K562 (cell line): ENCODE data around the gene ERN1. TPM values are rescaled to one million over a fixed set of nuclear protein-coding genes. Genes with fewer than 3 reads are reported as not detected.
A peak's percentile ranks its signal among the peaks of the same experiment; 100 is the strongest.

Source experiments
- ATF7 ChIP-seq: fragments of 450-650 bp; IDR thresholded peaks from 2 replicates; pipeline ENCODE4 v1.7.1; 2014; ENCODE audit warnings: mild to moderate bottlenecking, moderate library complexity
- CBFA2T3 ChIP-seq: fragments of 450-650 bp; IDR thresholded peaks from 2 replicates; pipeline ENCODE4 v1.6.1; 2017
- DNMT1 ChIP-seq: fragments of 450-650 bp; IDR thresholded peaks from 2 replicates; pipeline ENCODE4 v1.6.1; 2016; ENCODE audit warnings: antibody characterized with exemption, mild to moderate bottlenecking
- EP400 ChIP-seq: fragments of 450-650 bp; IDR thresholded peaks from 2 replicates; pipeline ENCODE4 v1.6.1; 2017; ENCODE audit warnings: antibody characterized with exemption, mild to moderate bottlenecking, moderate library complexity
- ESRRB ChIP-seq: fragments of 250-450 bp; sonication (Bioruptor Pico); IDR thresholded peaks from 2 replicates; pipeline ENCODE4 v1.5.0; 2020; ENCODE audit warnings: mild to moderate bottlenecking, moderate library complexity, borderline replicate concordance
- ETS1 ChIP-seq: conservative IDR thresholded peaks from 2 replicates; pipeline ENCODE4 v1.6.1; 2011; ENCODE audit warnings: low read depth, mild to moderate bottlenecking, low read length; ENCODE audit not compliant: control insufficient read depth
- ETV5 ChIP-seq: sonication (generic); formaldehyde crosslinking; IDR thresholded peaks from 2 replicates; pipeline ENCODE4 v1.4.0; 2020; ENCODE audit warnings: low read depth, mild to moderate bottlenecking, missing genetic modification reagents
- GATAD2A ChIP-seq: fragments of 450-650 bp; IDR thresholded peaks from 2 replicates; pipeline ENCODE4 v1.6.1; 2017
- HDAC6 ChIP-seq: IDR thresholded peaks from 2 replicates; pipeline ENCODE4 v1.6.1; 2012; ENCODE audit warnings: low read depth, mild to moderate bottlenecking, control low read depth, inconsistent platforms, low read length, moderate library complexity
- HIVEP1 ChIP-seq: fragments of 250-450 bp; sonication (Bioruptor Pico); IDR thresholded peaks from 2 replicates; pipeline ENCODE4 v1.4.0; 2020; ENCODE audit warnings: mild to moderate bottlenecking
- HNRNPUL1 ChIP-seq: fragments of 200-400 bp; formaldehyde crosslinking; IDR thresholded peaks from 2 replicates; pipeline ENCODE4 v1.6.1; 2017; ENCODE audit warnings: low read length
- LEF1 ChIP-seq: fragments of 450-650 bp; IDR thresholded peaks from 2 replicates; pipeline ENCODE4 v1.6.1; 2016; ENCODE audit warnings: mild to moderate bottlenecking
- MBD1 ChIP-seq: fragments of 250-450 bp; sonication (Bioruptor Pico); IDR thresholded peaks from 2 replicates; pipeline ENCODE4 v1.8.0; 2022; ENCODE audit warnings: inconsistent platforms
- MTF1 ChIP-seq: fragments of 250-450 bp; sonication (Bioruptor Pico); IDR thresholded peaks from 2 replicates; pipeline ENCODE4 v1.9.0; 2021; ENCODE audit warnings: moderate library complexity, mild to moderate bottlenecking, inconsistent platforms, borderline replicate concordance
- MXD1 ChIP-seq: fragments of 250-450 bp; sonication (Bioruptor Pico); IDR thresholded peaks from 2 replicates; pipeline ENCODE4 v1.8.0; 2021; ENCODE audit warnings: borderline replicate concordance, mild to moderate bottlenecking, moderate library complexity; ENCODE audit not compliant: poor library complexity, severe bottlenecking
- NFIX ChIP-seq: fragments of 250-450 bp; sonication (Bioruptor Pico); IDR thresholded peaks from 2 replicates; pipeline ENCODE4 v1.4.0; 2020; ENCODE audit warnings: low read depth, mild to moderate bottlenecking, moderate library complexity
- NR1H2 ChIP-seq: sonication (generic); formaldehyde crosslinking; IDR thresholded peaks from 2 replicates; pipeline ENCODE4 v1.4.0; 2020; ENCODE audit warnings: mild to moderate bottlenecking, missing genetic modification reagents
- SOX6 ChIP-seq: fragments of 450-650 bp; IDR thresholded peaks from 2 replicates; pipeline ENCODE4 v1.6.1; 2014; ENCODE audit warnings: mild to moderate bottlenecking
- TEAD4 ChIP-seq, 2 experiments: sonication (generic) in 1 of 2; formaldehyde crosslinking in 1 of 2; IDR thresholded peaks; 2 replicates each; pipeline versions ENCODE4 v1.6.1 to v1.8.0; 2012 to 2022; ENCODE audit warnings: borderline replicate concordance in 1 of 2, inconsistent platforms in 1 of 2, low read length in 1 of 2, mild to moderate bottlenecking in 1 of 2, missing genetic modification reagents in 1 of 2
- THRAP3 ChIP-seq: fragments of 450-650 bp; IDR thresholded peaks from 2 replicates; pipeline ENCODE4 v1.6.1; 2016; ENCODE audit warnings: mild to moderate bottlenecking, inconsistent platforms, borderline replicate concordance
- ZBTB9 ChIP-seq: fragments of 450-650 bp; formaldehyde crosslinking; IDR thresholded peaks from 2 replicates; pipeline ENCODE4 v1.4.0; 2020; ENCODE audit warnings: mild to moderate bottlenecking, moderate library complexity
- ZKSCAN8 ChIP-seq: fragments of 200-800 bp; sonication (Bioruptor generic); IDR thresholded peaks from 2 replicates; pipeline ENCODE4 v1.6.1; 2016; ENCODE audit warnings: missing genetic modification characterization, missing compliant biosample characterization
- ZNF507 ChIP-seq: conservative IDR thresholded peaks from 2 replicates; pipeline ENCODE4 v1.6.1; 2017; ENCODE audit warnings: missing genetic modification characterization, missing compliant biosample characterization
- ZNF589 ChIP-seq: fragments of 200-800 bp; sonication (Bioruptor generic); IDR thresholded peaks from 2 replicates; pipeline ENCODE4 v1.6.1; 2016; ENCODE audit warnings: low read depth, missing genetic modification characterization, missing compliant biosample characterization
- ZNF79 ChIP-seq: fragments of 250-450 bp; sonication (Bioruptor Pico); IDR thresholded peaks from 2 replicates; pipeline ENCODE4 v1.4.0; 2020; ENCODE audit warnings: low read depth, mild to moderate bottlenecking, moderate library complexity
- polyA plus RNA-seq, 8 experiments: library from polyadenylated mRNA; depleted of rRNA in 4 of 8; stranded (reverse) in 5 of 8; unstranded in 3 of 8; fragments of >200 nt; fragmentation: Nextera tagmentation in 2 of 8; fragmentation: Illumina TruSeq in 1 of 8; extraction: Ambion mirVana in 2 of 8; extraction: Trizol in 1 of 8; gene quantifications; 2 replicates each; pipeline versions ENCODE4 v1.2.1 to v1.2.3, GENCODE V29; 2011 to 2014; ENCODE audit warnings: inconsistent platforms in 1 of 8, missing spikeins in 1 of 8
- total RNA-seq, 7 experiments: library from RNA; depleted of rRNA in 6 of 7; stranded (reverse); fragments of >200 nt in 6 of 7; fragmentation: Illumina TruSeq in 2 of 7; extraction: Trizol in 2 of 7; gene quantifications; 2 replicates each; pipeline versions ENCODE4 v1.2.1 to v1.2.3, GENCODE V29; 2011 to 2021; ENCODE audit warnings: low replicate concordance in 1 of 7

The ERN1 gene
- total and polyA plus RNA-seq, 9 of the 15 experiments (the other 6 are each of a cell fraction or from before 2014, with no cell fraction given) = 2.1 to 22.5 (median 7.3) TPM

GRCh38 chr17:64085650-64086005 lies 44.3 kb downstream of the ERN1 start (continued):
- TF ChIP-seq ZNF589 (CRISPR knock-in tag) (peak; percentile 82), ATF7 (0 out of 2 replicates have a peak, but pooled peaks have one; percentile 22), CBFA2T3 (no peak), EP400 (no peak), MBD1 (CRISPR knock-in tag) (no peak), NFIX (CRISPR knock-in tag) (no peak), NR1H2 (CRISPR knock-in tag) (no peak), THRAP3 (no peak), ETV5 (CRISPR knock-in tag) (no peak), ZNF79 (CRISPR knock-in tag) (0 out of 2 replicates have a peak, but pooled peaks have one; percentile 10), DNMT1 (no peak), ETS1 (no peak), LEF1 (no peak), HIVEP1 (0 out of 2 replicates have a peak, but pooled peaks have one; percentile 16), HDAC6 (no peak), ZNF507 (tag) (no peak), MTF1 (no peak), HNRNPUL1 (no peak), MXD1 (CRISPR knock-in tag) (no peak), TEAD4 (IDR thresholded peaks at IDR 0.05; ENCODE audit: low read length) (no peak), TEAD4 (CRISPR knock-in tag; IDR thresholded peaks at IDR 0.05; ENCODE audit: borderline replicate concordance) (no peak), ESRRB (CRISPR knock-in tag) (no peak), SOX6 (peak; percentile 40; the same call in 1 of the 2 replicates), ZKSCAN8 (CRISPR knock-in tag) (0 out of 2 replicates have a peak, but pooled peaks have one; percentile 19), ZBTB9 (CRISPR knock-in tag) (peak; percentile 84), GATAD2A (0 out of 2 replicates have a peak, but pooled peaks have one; percentile 33)
